GM08714 (cell line): Measurements from ENCODE around the gene CDA.
A peak's percentile ranks its signal among the peaks of the same experiment; 100 is the strongest.

Source experiments
- H3K4me3 ChIP-seq: fragments of 200-500 bp; sonication (Bioruptor generic); 2 replicates; pipeline ENCODE4 v1.5.1; 2014; ENCODE audit warnings: mild to moderate bottlenecking, low read length, inconsistent platforms
- ZNF274 ChIP-seq: IDR thresholded peaks from 2 replicates; pipeline ENCODE4 v1.6.1; 2012; ENCODE audit warnings: mild to moderate bottlenecking, low read depth, low read length

Gene CDA

DNA sequence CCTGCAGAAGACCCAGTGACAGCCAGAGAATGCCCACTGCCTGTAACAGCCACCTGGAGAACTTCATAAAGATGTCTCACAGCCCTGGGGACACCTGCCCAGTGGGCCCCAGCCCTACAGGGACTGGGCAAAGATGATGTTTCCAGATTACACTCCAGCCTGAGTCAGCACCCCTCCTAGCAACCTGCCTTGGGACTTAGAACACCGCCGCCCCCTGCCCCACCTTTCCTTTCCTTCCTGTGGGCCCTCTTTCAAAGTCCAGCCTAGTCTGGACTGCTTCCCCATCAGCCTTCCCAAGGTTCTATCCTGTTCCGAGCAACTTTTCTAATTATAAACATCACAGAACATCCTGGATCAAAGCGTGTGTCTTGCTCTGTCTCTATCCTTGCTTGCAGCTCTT, 29.7 kb downstream of the CDA start:
- TF ChIP-seq ZNF274: no peak
- no peak overlapping the region for H3K4me3 ChIP-seq

DNA sequence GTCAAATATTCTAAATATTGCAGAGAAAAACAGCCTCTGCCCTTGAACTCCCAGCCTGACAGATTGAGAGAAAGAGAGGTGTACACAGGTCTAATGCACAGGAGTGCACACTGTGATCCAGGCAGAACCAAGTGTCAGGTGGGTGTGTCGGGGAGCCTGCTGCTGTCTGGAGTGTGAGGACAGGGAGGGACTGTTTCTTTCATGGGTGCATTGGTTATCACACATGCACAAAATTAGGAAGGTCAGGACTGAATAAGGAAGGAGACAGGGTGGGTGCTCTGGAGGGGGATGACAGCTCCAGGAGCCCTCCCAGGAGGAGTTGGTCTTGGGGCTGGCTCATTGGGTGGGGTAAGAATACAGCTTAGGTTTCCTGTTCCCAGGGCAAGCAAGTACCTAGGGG, 31.1 kb downstream of the CDA start:
- TF ChIP-seq ZNF274: no peak
- no peak overlapping the region for H3K4me3 ChIP-seq

DNA sequence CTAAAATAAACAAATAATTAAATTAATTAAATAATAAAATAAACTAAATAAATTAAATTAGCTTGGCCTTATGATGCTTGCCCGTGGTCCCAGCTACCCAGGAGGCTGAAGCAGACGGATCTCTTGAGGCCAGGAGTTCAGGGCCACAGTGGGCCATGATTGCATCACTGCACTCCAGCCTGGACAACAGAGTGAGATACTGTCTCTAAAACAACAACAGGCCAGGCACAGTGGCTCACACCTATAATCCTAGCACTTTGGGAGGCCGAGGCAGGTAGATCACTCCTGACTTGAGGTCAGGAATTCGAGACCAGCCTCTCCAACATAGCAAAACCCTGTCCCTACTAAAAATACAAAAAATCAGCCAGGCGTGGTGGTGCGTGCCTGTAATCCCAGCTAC, 32.1 kb downstream of the CDA start:
- H3K4me3 ChIP-seq: no peak overlapping the region
- TF ChIP-seq ZNF274: no peak

DNA sequence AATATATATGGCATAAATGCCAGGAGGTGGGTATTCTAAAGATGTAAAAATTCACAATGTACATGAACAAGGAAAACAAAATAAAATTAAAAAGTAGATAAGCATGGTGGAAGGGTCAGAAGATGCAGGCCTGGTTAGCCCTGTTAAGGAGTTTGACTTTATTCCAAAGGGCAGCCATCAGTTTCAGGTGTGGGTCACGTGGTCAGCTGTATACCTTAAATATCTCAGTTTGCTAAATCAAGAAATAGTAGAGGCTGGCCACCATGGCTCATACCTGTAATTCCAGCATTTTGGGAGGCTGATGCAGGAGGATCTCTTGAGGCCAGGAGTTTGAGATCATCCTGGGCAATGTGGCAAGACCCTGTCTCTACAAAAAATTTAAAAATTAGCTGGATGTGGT, 35.8 kb downstream of the CDA start:
- TF ChIP-seq ZNF274: no peak
- H3K4me3 ChIP-seq: no peak overlapping the region

DNA sequence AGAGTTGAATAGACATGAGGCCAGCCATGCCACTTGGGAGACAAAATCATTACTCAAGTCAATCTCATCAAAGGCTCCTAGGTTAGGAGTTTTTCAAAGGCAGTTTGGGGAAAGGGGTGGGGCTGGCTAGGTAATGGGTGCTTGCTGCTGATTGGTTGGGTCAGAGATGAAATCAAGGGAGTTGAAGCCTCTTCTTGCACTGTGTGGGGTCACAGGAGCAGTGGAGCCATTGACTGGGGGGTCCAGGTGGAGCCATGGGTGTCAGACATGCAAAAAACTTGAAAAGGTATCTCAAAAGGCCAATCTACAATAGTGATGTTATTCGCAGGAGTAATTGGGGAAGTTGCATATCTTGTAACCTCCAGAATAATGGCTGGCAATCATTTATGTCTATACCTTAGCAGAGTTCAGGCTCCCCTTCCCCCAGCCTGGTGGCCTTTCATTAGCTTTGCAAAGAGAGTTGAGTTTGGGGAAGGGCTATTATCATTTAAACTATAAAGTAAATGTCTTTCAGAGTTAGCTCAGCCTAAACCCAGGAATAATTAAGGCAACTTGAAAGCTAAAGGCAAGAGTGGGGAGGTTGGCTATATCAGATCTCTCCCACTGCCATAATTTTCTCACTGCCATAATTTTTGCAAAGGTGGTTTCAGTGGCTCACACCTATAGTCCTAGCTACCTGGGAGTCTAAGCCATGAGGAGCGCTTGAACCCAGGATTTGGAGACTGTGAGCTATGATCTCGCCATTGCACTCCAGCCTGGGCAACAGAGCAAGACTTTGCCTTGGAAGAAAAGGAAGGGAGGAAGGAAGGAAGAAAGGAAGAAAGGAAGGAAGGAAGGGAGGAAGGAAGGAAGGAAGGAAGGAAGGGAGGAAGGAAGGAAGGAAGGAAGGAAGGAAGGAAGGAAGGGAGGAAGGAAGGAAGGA, 36.5 kb downstream of the CDA start:
- no peak overlapping the region for H3K4me3 ChIP-seq
- no peak for TF ChIP-seq ZNF274

DNA sequence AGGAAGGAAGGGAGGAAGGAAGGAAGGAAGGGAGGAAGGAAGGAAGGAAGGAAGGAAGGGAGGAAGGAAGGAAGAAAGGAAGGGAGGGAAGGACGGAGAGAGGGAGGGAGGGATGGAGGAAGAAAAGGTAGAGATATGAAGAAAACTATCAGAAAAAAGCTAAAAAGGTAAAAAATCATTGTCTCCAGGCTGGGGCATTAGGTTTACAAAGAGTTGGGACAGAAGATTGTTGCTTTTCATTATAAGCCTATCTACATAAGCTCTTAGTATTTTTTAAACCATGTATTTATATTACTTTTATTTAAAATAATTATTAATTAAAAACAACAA, 37.2 kb downstream of the CDA start:
- no peak overlapping the region for H3K4me3 ChIP-seq
- TF ChIP-seq ZNF274: no peak

DNA sequence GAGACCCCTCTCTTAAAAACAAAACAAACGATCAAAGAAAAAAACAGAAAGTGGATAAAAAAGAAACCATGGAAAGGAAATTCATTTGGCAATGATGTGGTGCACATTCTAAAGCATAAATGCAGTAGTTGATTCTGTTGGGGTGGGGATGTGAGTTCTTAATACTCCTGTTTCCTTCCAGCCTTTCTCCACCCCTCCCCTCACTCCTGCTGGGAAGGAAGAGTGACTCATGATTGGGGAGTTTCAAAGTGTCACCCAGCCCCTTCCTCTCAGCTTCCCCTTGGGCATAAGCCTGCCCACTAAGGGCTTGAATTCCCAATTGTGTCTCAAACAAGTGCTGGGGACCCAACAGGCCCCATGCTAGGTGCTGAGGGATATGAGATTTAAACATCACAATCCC, 37.6 kb downstream of the CDA start:
- H3K4me3 ChIP-seq: no peak overlapping the region
- no peak for TF ChIP-seq ZNF274

DNA sequence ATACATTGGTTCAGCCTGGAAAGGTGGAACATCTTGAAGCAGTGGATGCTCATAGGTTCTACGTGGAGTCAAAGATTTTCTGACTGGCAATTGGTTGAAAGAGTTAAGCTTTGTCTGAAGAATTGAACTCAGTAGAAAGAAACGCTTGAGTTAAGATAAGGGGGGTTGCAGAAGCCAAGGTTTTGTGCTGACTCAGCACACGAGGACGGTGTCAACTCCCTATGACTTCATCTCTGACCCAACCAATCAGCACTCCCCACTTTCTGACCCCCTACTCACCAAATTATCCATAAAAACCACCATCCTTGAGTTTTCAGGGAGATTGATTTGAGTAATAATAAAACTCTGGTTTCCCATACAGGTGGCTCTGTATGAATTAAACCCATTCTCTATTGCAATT, 41.8 kb downstream of the CDA start:
- TF ChIP-seq ZNF274: no peak

DNA sequence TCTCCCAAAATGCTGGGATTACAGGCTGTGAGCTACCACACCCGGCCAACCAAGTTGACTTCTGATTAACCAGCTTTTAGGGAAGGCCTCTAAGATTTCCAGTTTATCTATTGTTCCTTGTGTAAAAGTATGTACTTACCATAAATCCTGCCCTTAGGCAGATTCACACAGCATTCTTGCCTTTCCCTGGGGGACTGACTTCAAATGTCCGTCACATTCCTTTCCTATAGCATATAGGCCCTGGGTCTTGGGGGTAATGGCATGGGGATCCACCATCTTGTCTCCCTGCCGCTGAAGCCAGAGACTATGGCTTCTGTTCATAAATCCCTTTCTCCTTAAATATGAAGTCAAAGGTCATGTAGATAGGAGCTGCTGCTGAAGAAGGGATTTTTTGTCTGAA, 43.5 kb downstream of the CDA start:
- H3K4me3 ChIP-seq: no peak overlapping the region
- no peak for TF ChIP-seq ZNF274

More for the DNA sequence above, 41.8 kb downstream of the CDA start:
- H3K4me3 ChIP-seq: no peak overlapping the region

DNA sequence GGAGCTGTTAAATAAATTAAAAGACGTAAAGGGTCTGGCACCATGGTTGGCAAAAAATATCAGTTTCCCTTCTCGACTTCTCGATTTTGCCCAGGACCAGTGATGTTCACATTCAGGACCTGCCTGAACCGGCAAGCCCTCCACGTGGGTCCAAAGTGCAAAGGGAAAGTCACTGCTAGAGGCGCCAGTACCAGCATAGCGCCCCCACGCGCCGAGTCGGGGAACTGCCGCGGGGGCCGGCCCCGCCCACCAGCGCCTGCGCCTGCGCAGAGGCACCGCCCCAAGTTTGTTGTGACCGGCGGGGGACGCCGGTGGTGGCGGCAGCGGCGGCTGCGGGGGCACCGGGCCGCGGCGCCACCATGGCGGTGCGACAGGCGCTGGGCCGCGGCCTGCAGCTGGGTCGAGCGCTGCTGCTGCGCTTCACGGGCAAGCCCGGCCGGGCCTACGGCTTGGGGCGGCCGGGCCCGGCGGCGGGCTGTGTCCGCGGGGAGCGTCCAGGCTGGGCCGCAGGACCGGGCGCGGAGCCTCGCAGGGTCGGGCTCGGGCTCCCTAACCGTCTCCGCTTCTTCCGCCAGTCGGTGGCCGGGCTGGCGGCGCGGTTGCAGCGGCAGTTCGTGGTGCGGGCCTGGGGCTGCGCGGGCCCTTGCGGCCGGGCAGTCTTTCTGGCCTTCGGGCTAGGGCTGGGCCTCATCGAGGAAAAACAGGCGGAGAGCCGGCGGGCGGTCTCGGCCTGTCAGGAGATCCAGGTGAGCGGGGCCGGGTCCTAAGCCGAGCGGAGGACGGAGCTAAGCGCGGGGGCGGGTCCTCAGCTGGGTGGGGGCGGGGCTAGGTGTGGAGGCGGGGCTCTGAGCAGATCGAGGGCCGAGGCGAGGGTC, 44.5 kb downstream of the CDA start, which contains the start of gene PINK1:
Gene PINK1, plus strand, starts transcription at position 269 of the 875 bp plus-strand sequence. Its CDS starts 91 bp downstream, at position 360.
- H3K4me3 ChIP-seq: peak within 1 kb of the TSS; percentile 92
- no peak for TF ChIP-seq ZNF274

DNA sequence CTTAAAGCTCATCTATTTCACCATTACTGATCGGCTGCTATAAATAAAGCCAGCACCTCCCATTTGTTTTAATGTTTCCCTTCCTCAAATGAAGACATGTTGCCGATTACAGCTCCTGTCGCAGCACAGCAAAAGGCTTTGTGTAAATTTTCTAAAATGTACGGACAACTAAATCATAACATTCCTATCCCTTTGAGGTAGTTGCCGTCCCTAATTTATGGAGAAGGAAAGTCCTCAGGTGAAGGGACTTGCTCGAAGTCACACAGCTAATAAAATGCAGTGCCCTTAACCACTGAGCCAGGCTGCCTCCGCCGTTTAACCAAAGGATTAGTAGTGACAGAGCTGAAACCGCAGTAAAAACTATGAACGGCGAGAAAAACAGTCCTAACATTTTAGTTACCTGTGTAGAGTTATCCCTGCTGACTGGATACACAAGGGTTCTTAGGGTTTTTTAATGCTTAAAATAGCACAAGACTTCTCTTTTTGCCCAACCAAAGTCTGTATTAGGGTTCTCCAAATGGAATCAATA, 45.2 kb downstream of the CDA start:
- TF ChIP-seq ZNF274: no peak
- H3K4me3 ChIP-seq: peak overlapping the region; percentile 92

DNA sequence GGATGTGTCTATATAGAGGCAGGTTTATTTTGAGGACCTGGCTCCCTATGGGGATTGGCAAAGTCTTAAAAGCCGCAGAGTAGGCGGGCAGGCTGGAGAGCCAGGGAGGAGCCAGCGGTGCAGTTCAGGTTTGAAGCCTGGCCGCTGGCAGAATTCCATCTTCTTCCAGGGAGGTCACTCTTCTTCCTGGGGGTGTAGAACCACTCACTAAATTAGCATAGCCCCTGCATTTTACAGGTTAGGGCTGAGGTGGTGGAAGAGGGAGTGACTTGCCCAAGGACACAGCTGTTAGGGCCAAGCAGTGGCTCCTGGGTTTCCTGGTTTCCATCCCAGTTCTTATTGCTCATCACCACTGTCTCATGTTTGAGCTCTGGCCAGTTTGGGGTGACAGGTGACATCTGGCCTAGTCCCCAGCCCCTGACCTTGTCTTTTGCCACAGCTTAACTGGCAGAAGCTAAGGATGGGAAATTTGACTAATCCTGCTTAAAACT, 45.7 kb downstream of the CDA start:
- no peak for TF ChIP-seq ZNF274
- peak overlapping the region; percentile 92; the same call in 1 of the 2 replicates for H3K4me3 ChIP-seq

DNA sequence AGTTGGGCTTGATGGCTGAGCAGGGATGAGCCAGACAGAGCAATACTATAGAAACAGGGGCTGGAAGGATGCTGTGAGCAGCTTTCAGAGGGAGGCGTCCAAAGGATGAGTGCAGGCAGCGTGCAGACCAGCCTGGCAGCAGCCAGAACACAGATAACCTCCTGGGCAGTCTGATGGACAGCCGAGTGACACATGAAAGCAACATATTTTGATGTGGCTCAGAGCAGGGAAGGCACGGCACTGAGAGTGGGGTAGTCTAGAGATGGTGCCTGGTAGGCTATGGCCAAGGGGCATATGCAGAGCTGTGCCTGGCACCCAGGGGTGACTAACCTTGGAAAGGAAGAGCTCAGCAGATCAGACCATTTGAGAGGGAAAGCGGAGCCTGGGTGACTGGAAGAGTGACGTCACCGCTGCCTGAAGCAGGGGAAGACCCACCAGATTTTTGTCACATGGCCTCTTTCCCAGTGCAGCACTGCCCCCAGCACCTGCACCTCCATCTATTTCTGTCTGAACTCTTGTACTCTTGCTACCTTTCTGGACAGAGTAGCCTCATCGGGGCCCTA, 48.0 kb downstream of the CDA start:
- no peak overlapping the region for H3K4me3 ChIP-seq
- no peak for TF ChIP-seq ZNF274

DNA sequence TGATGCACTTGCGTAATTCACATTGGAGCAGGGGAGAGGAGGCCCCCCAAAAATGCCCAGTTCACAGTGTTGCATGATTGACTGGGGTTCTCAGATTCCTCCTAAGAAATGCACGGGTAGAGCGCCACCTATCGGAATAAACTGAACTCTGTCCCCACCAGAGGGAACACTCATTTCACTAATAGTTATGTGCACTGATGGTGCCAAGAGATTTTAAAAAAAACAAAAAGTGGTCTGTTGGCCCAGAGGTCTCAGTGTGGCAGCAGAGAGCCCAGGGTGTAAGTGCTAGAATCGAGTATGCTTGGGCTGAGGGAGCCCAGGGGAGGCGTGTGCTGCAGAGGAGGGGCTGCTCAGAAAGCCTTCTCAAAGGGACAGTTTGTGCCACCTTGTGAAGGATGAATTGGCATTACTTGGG, 51.3 kb downstream of the CDA start:
- H3K4me3 ChIP-seq: no peak overlapping the region
- no peak for TF ChIP-seq ZNF274
